Measurements from ENCODE around the gene IRF1. TPM values are rescaled to one million over a fixed set of nuclear protein-coding genes. Genes with fewer than 3 reads are reported as not detected.

Gene IRF1
- polyA plus RNA-seq, 3 donors: 125 to 363 (median 129) TPM

GRCh38 chr5:132510076-132510475 is 19.5 kb upstream of the IRF1 start:
- Mint-ChIP-seq H3K4me3 (no peak overlapping the region), H3K27me3 (ENCODE audit: low read depth in 3 of 3) (peaks cover 0 to 3% (median 2%) of the 10 kb centered on the region in 3 donors)
- H2AFZ ChIP-seq (ENCODE audit: insufficient read depth, low read depth, low read length, poor library complexity, severe bottlenecking): no peak overlapping the region

GRCh38 chr5:132506094-132506692 is 15.6 kb upstream of the IRF1 start:
- Histone ChIP-seq H3K4me1 (ENCODE audit: control insufficient read depth in 1 of 2, insufficient read depth in 2 of 2, low read length in 2 of 2) (peaks cover 3 to 5% of the 10 kb centered on the region in 2 donors), H3K36me3 (replicated peaks in 1 of 2; ENCODE audit: control insufficient read depth in 1 of 2, insufficient read depth in 2 of 2, low read length in 2 of 2) (no peaks in the 10 kb centered on the region), H3K27me3 (ENCODE audit: control insufficient read depth in 2 of 2, insufficient read depth in 2 of 2, low read length in 2 of 2) (no peaks in the 10 kb centered on the region), H3K9me3 (replicated peaks in 1 of 2; ENCODE audit: control insufficient read depth in 1 of 2, insufficient read depth in 1 of 2, low read length in 2 of 2) (no peaks in the 10 kb centered on the region), H3K79me2 (ENCODE audit: insufficient read depth, low read length) (no peaks in the 10 kb centered on the region), H3K9ac (ENCODE audit: insufficient read depth, low read length, poor library complexity, severe bottlenecking) (no peak overlapping the region), H3K4me3 (replicated peaks in 1 of 3; ENCODE audit: low read depth in 2 of 3, low read length in 3 of 3) (no peak overlapping the region), H2AFZ (ENCODE audit: insufficient read depth, low read depth, low read length, poor library complexity, severe bottlenecking) (no peak overlapping the region), H3K4me2 (replicated peaks; ENCODE audit: extremely low read depth, low read length, poor library complexity, severe bottlenecking) (no peak overlapping the region), H4K20me1 (ENCODE audit: insufficient read depth, low read length) (no peaks in the 10 kb centered on the region), H3K27ac (ENCODE audit: low read depth in 1 of 2, low read length in 2 of 2) (no peak overlapping the region)
- WGBS (ENCODE audit: insufficient coverage): 43% methylated on average over 1 of the region's 1 CpG
- TF ChIP-seq, protein P1, sequence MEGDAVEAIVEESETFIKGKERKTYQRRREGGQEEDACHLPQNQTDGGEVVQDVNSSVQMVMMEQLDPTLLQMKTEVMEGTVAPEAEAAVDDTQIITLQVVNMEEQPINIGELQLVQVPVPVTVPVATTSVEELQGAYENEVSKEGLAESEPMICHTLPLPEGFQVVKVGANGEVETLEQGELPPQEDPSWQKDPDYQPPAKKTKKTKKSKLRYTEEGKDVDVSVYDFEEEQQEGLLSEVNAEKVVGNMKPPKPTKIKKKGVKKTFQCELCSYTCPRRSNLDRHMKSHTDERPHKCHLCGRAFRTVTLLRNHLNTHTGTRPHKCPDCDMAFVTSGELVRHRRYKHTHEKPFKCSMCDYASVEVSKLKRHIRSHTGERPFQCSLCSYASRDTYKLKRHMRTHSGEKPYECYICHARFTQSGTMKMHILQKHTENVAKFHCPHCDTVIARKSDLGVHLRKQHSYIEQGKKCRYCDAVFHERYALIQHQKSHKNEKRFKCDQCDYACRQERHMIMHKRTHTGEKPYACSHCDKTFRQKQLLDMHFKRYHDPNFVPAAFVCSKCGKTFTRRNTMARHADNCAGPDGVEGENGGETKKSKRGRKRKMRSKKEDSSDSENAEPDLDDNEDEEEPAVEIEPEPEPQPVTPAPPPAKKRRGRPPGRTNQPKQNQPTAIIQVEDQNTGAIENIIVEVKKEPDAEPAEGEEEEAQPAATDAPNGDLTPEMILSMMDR (IDR thresholded peaks at IDR 0.05): peak; percentile 51
- intact Hi-C loops (cut with micrococcal nuclease): loop anchor here (10.0 kb wide), 2 partner anchors 309 to 319 kb away; partner anchors contain the start of gene SOWAHA (in 1 of the 2)
- peaks cover 0 to 5% (median 2%) of the 10 kb centered on the region in 3 donors for H3K27me3 Mint-ChIP-seq (ENCODE audit: low read depth in 3 of 3)
- peak in 1 of 3 donors; percentile 23 for DNase-seq
- no peaks in the 10 kb centered on the region for H3K36me3 Mint-ChIP-seq
- H3K4me3 Mint-ChIP-seq: no peak overlapping the region
- H3K4me1 Mint-ChIP-seq: peaks cover 12% of the 10 kb centered on the region
- H3K27ac Mint-ChIP-seq: peak overlapping the region in 1 of 7 donors; percentile 8
- H3K9me3 Mint-ChIP-seq: peaks cover 0 to 9% (median 2%) of the 10 kb centered on the region in 7 donors

More at GRCh38 chr5:132510076-132510475, 19.5 kb upstream of the IRF1 start:
- Histone ChIP-seq H3K36me3 (replicated peaks in 1 of 2; ENCODE audit: control insufficient read depth in 1 of 2, insufficient read depth in 2 of 2, low read length in 2 of 2) (no peaks in the 10 kb centered on the region), H3K27ac (ENCODE audit: low read depth in 1 of 2, low read length in 2 of 2) (no peak overlapping the region), H4K20me1 (ENCODE audit: insufficient read depth, low read length) (no peaks in the 10 kb centered on the region), H3K79me2 (ENCODE audit: insufficient read depth, low read length) (no peaks in the 10 kb centered on the region), H3K4me1 (ENCODE audit: control insufficient read depth in 1 of 2, insufficient read depth in 2 of 2, low read length in 2 of 2) (no peaks in the 10 kb centered on the region), H3K4me3 (replicated peaks in 1 of 3; ENCODE audit: low read depth in 2 of 3, low read length in 3 of 3) (no peak overlapping the region), H3K9me3 (replicated peaks in 1 of 2; ENCODE audit: control insufficient read depth in 1 of 2, insufficient read depth in 1 of 2, low read length in 2 of 2) (no peaks in the 10 kb centered on the region), H3K4me2 (replicated peaks; ENCODE audit: extremely low read depth, low read length, poor library complexity, severe bottlenecking) (no peak overlapping the region), H3K9ac (ENCODE audit: insufficient read depth, low read length, poor library complexity, severe bottlenecking) (no peak overlapping the region), H3K27me3 (ENCODE audit: control insufficient read depth in 2 of 2, insufficient read depth in 2 of 2, low read length in 2 of 2) (no peaks in the 10 kb centered on the region)
- no peak for DNase-seq
- TF ChIP-seq, protein P1 (IDR thresholded peaks at IDR 0.05): no peak
- Mint-ChIP-seq H3K9me3 (peaks cover 2 to 29% (median 18%) of the 10 kb centered on the region in 7 donors), H3K36me3 (no peaks in the 10 kb centered on the region), H3K27ac (no peak overlapping the region), H3K4me1 (peaks cover 10% of the 10 kb centered on the region)
- intact Hi-C loops (cut with micrococcal nuclease): no loop called here
